A549 treated with Mapracorat at 1 μM for 4 hours (cell line): Measurements from ENCODE around the gene A2M. TPM values are rescaled to one million over a fixed set of nuclear protein-coding genes. Genes with fewer than 3 reads are reported as not detected.

Experiments
- total RNA-seq: library from RNA; stranded (reverse); fragments of 200-300 nt; extraction: Qiagen RNA extraction; gene quantifications from 5 replicates; pipeline ENCODE4 v1.2.3, GENCODE V29; 2022

The A2M gene
- 0.03 to 0.08 TPM (median 0.08 TPM) in 3 of 5 replicates, not detected in the others for total RNA-seq

DNA sequence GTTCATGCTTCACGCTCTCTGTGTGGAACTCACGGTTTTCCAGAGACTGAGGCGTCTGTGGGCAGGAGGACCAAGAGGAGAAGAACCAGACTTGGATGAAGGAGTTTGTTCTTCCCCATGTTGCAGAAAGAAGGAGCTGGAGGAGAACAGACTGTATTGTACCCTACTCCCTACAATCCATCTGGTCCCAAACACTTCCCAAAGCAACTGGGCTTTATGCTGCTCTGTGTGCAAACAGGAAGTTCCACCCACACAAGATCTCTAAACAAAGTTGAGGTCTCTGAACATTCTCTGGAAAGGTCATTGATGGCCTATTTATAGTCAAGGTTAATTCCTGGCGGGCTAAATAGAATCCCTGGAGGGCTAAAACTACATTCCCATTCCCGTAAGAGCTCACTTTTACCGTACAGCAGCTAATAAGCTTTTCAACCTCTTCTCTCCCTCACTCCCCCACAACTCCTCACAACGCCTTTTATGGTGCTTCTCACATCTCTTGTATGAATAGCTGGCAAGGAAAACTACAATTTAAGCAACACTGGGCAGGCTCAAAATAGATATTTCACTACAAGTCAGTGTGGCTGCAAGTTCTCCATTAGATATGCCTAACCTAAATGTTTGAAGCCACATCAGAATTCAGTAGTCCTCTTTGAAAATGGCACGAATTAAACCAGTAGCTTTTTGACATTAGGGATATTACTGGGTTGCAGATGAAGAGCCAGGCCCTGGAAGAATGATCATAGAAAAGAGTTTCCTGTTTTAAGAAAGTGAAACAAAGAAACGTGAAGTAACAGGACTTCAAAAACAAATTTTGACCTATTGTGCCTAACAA lies at the start of gene A2M:
TSS of gene A2M (minus strand) at position 189 of the 829 bp plus-strand sequence. CDS start at position 119, 70 bp downstream.

Other genes starting within 250 kb of the A2M start
- 9.5 to 11.5 TPM (median 10.1 TPM) in 5 replicates for gene PHC1, start 201.4 kb downstream of the A2M start, total RNA-seq
- gene M6PR, start 166.3 kb downstream of the A2M start, total RNA-seq = 145 to 170 TPM (median 151 TPM) in 5 replicates
- 0.94 to 1.9 TPM (median 1.4 TPM) in 5 replicates for gene KLRG1, start 126.4 kb downstream of the A2M start, total RNA-seq
- not detected in 5 replicates for gene PZP, start 92.5 kb upstream of the A2M start, total RNA-seq